GM21619 (cell line): Measurements from ENCODE around the gene NDE1.
"Not testable (repeated sequence)": the region's sequence is repeated elsewhere in the genome, so short reads cannot be mapped to it uniquely, and the experiment has no call there.

ENCODE experiments used
- ATAC-seq: cut with Tn5 transposase; IDR thresholded peaks from one replicate; pipeline ENCODE4 v1.9.1; 2021; ENCODE audit not compliant: unreplicated experiment

Gene NDE1

GRCh38 chr16:15692508-15692907, 42.5 kb downstream of the NDE1 start:
- ATAC-seq = not testable (repeated sequence)

GRCh38 chr16:15694499-15694898, 44.5 kb downstream of the NDE1 start:
- no peak for ATAC-seq

- no peak for ATAC-seq
Observed at GRCh38 chr16:15699819-15700218, 49.8 kb downstream of the NDE1 start.

- ATAC-seq = no peak
Observed at GRCh38 chr16:15701367-15701766, 51.3 kb downstream of the NDE1 start.

- no peak for ATAC-seq
Observed at GRCh38 chr16:15701975-15702970, 52.2 kb downstream of the NDE1 start.

GRCh38 chr16:15703029-15703736, 53.1 kb downstream of the NDE1 start:
- ATAC-seq = no peak

- ATAC-seq = no peak
Observed at GRCh38 chr16:15704545-15704987, 54.5 kb downstream of the NDE1 start.

GRCh38 chr16:15705064-15705565, 55.1 kb downstream of the NDE1 start:
- no peak for ATAC-seq

- ATAC-seq = no peak
Observed at GRCh38 chr16:15707332-15707731, 57.3 kb downstream of the NDE1 start.

- no peak for ATAC-seq
Observed at GRCh38 chr16:15708096-15708495, 58.1 kb downstream of the NDE1 start.

- ATAC-seq = no peak
Observed at GRCh38 chr16:15708997-15709396, 59.0 kb downstream of the NDE1 start.

GRCh38 chr16:15714393-15715172, 64.5 kb downstream of the NDE1 start:
- no peak for ATAC-seq

- no peak for ATAC-seq
Observed at GRCh38 chr16:15715221-15715620, 65.2 kb downstream of the NDE1 start.

GRCh38 chr16:15716694-15717447, 66.8 kb downstream of the NDE1 start:
- ATAC-seq = no peak

- ATAC-seq = no peak
Observed at GRCh38 chr16:15721018-15721417, 71.0 kb downstream of the NDE1 start.

GRCh38 chr16:15723808-15724207, 73.8 kb downstream of the NDE1 start:
- no peak for ATAC-seq

- no peak for ATAC-seq
Observed at GRCh38 chr16:15725641-15726240, 75.7 kb downstream of the NDE1 start.

GRCh38 chr16:15726715-15727114, 76.7 kb downstream of the NDE1 start:
- no peak for ATAC-seq

GRCh38 chr16:15727697-15728096, 77.7 kb downstream of the NDE1 start:
- not testable (repeated sequence) for ATAC-seq

- no peak for ATAC-seq
Observed at GRCh38 chr16:15729152-15729551, 79.1 kb downstream of the NDE1 start.
